ENCODE data around the gene PCTP.

PCTP gene

GRCh38 chr17:55751720-55752250 is 934 bp downstream of the PCTP start:
- no peak for DNase-seq (ENCODE audit: low read depth in 4 of 4, low spot score in 1 of 4)

GRCh38 chr17:55756689-55757088 is 5.8 kb downstream of the PCTP start:
- DNase-seq (ENCODE audit: low read depth in 4 of 4, low spot score in 1 of 4) = no peak

GRCh38 chr17:55757659-55758058 is 6.8 kb downstream of the PCTP start:
- no peak for DNase-seq (ENCODE audit: low read depth in 4 of 4, low spot score in 1 of 4)

GRCh38 chr17:55758171-55758570 is 7.3 kb downstream of the PCTP start:
- DNase-seq (ENCODE audit: low read depth in 4 of 4, low spot score in 1 of 4) = no peak

GRCh38 chr17:55760643-55761355 is 9.9 kb downstream of the PCTP start:
- DNase-seq (ENCODE audit: low read depth in 4 of 4, low spot score in 1 of 4) = no peak

- no peak for DNase-seq (ENCODE audit: low read depth in 4 of 4, low spot score in 1 of 4)
Measured at GRCh38 chr17:55762086-55762858, 11.4 kb downstream of the PCTP start.

- no peak for DNase-seq (ENCODE audit: low read depth in 4 of 4, low spot score in 1 of 4)
Measured at GRCh38 chr17:55763856-55764255, 13.0 kb downstream of the PCTP start.

GRCh38 chr17:55764610-55765009 is 13.8 kb downstream of the PCTP start:
- DNase-seq (ENCODE audit: low read depth in 4 of 4, low spot score in 1 of 4) = no peak

GRCh38 chr17:55765472-55765871 is 14.6 kb downstream of the PCTP start:
- no peak for DNase-seq (ENCODE audit: low read depth in 4 of 4, low spot score in 1 of 4)

- DNase-seq (ENCODE audit: low read depth in 4 of 4, low spot score in 1 of 4) = no peak
Measured at GRCh38 chr17:55768936-55769624, 18.2 kb downstream of the PCTP start.

GRCh38 chr17:55769625-55770000 is 18.8 kb downstream of the PCTP start:
- no peak for DNase-seq (ENCODE audit: low read depth in 4 of 4, low spot score in 1 of 4)

- no peak for DNase-seq (ENCODE audit: low read depth in 4 of 4, low spot score in 1 of 4)
Measured at GRCh38 chr17:55770196-55770870, 19.5 kb downstream of the PCTP start.

GRCh38 chr17:55772086-55772485 is 21.2 kb downstream of the PCTP start:
- DNase-seq (ENCODE audit: low read depth in 4 of 4, low spot score in 1 of 4) = no peak

- no peak for DNase-seq (ENCODE audit: low read depth in 4 of 4, low spot score in 1 of 4)
Measured at GRCh38 chr17:55773671-55774070, 22.8 kb downstream of the PCTP start.

- DNase-seq (ENCODE audit: low read depth in 4 of 4, low spot score in 1 of 4) = no peak
Measured at GRCh38 chr17:55774846-55775271, 24.0 kb downstream of the PCTP start.

- no peak for DNase-seq (ENCODE audit: low read depth in 4 of 4, low spot score in 1 of 4)
Measured at GRCh38 chr17:55776271-55776670, 25.4 kb downstream of the PCTP start.

- no peak for DNase-seq (ENCODE audit: low read depth in 4 of 4, low spot score in 1 of 4)
Measured at GRCh38 chr17:55777471-55777971, 26.7 kb downstream of the PCTP start.

- DNase-seq (ENCODE audit: low read depth in 4 of 4, low spot score in 1 of 4) = no peak
Measured at GRCh38 chr17:55778389-55779118, 27.7 kb downstream of the PCTP start.

- DNase-seq (ENCODE audit: low read depth in 4 of 4, low spot score in 1 of 4) = no peak
Measured at GRCh38 chr17:55783684-55784245, 32.9 kb downstream of the PCTP start.

- no peak for DNase-seq (ENCODE audit: low read depth in 4 of 4, low spot score in 1 of 4)
Measured at GRCh38 chr17:55784666-55785065, 33.8 kb downstream of the PCTP start.

Measured in stimulated activated CD4-positive, alpha-beta T cell treated with anti-CD3 and anti-CD28 coated beads, Interleukin-1b, Interleukin-23, amount 100 ng/mL, for 24 hours (primary cell).